ENCODE results near the gene PWWP2B. TPM values are rescaled to one million over a fixed set of nuclear protein-coding genes. Genes with fewer than 3 reads are reported as not detected.

The PWWP2B gene
- total and polyA plus RNA-seq, 2 donors (not counting 3 experiments of a cell fraction or from before 2014, with no cell fraction given): 4.6 to 11.8 TPM

DNA sequence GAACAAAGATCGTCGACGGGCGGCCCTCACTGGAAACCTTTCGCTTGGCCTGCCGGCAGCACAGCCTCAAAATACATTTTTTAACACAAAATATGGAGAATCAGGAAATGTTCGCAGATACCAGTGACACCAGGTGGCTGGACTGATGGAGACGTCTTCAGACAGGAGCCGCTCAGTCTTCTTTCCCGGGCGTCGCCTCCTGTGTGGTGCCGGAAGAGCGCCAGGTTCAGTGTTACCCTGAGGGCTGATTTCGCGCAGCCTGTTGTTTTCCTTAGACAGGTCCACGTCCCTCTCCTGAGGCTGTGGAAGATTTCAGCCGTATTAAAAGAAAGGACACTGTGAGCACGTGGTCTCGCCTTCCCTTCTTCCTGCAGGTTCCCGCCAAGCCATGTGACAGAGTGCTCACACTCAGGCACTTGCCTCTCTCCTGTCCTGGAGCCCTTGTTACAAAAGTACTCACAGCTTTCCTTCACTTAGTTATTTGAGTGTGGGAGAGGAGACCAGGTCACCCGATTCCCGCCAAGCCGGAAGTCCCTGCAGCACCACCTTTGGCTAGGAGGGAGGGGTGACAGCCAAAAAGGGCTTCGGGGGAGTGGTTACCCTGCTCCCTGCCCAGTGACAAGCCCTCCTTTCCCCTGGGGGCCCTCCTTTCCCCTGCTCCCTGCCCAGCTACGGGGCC, 21.7 kb upstream of the PWWP2B start:
- FAIRE-seq: no peak
- Histone ChIP-seq H4K20me1 (replicated peaks; ENCODE audit: control insufficient read depth, extremely low read depth, insufficient read depth, low read length) (no peaks in the 10 kb centered on the region), H3K79me2 (ENCODE audit: control insufficient read depth, insufficient read depth, low read length) (no peaks in the 10 kb centered on the region), H3K4me1 (ENCODE audit: control insufficient read depth, extremely low read depth, insufficient read depth, low read length) (no peaks in the 10 kb centered on the region), H3K4me3 (replicated peaks in 1 of 3; ENCODE audit: insufficient read depth in 1 of 3, low read depth in 1 of 3, low read length in 3 of 3) (no peak overlapping the region), H3K9me3 (replicated peaks; ENCODE audit: control insufficient read depth, insufficient read depth, low read length) (no peaks in the 10 kb centered on the region), H3K27ac (ENCODE audit: insufficient read depth, low read depth, low read length) (no peak overlapping the region), H3K4me2 (ENCODE audit: insufficient read depth, low read length) (no peak overlapping the region), H2AFZ (ENCODE audit: low read depth, low read length) (no peak overlapping the region), H3K9me1 (replicated peaks; ENCODE audit: control insufficient read depth, extremely low read depth, insufficient read depth, low read length) (no peaks in the 10 kb centered on the region), H3K9ac (replicated peaks; ENCODE audit: extremely low read depth, insufficient read depth, low read length) (no peak overlapping the region), H3K36me3 (ENCODE audit: control insufficient read depth in 2 of 2, extremely low read depth in 1 of 2, insufficient read depth in 2 of 2, low read length in 2 of 2) (no peaks in the 10 kb centered on the region), H3K27me3 (ENCODE audit: control insufficient read depth in 2 of 2, insufficient read depth in 2 of 2, low read length in 2 of 2) (no peaks in the 10 kb centered on the region)
- POLR2A ChIA-PET: no interaction called here
- CTCF ChIA-PET: no interaction called here
- DNase-seq (ENCODE audit: low read depth, low spot score): no peak
- TF ChIP-seq MYC (IDR thresholded peaks at IDR 0.05; ENCODE audit: low read depth, low read length): no peak
- TF ChIP-seq JUN (IDR thresholded peaks at IDR 0.05; ENCODE audit: borderline replicate concordance, insufficient read depth, insufficient read length, low read depth): no peak
- no peak for TF ChIP-seq EZH2 (IDR thresholded peaks at IDR 0.05; ENCODE audit: borderline replicate concordance, low read depth, low read length, severe bottlenecking)
- TF ChIP-seq POLR2AphosphoS5 (IDR thresholded peaks at IDR 0.05; ENCODE audit: insufficient read depth, low read depth, low read length): no peak
- TF ChIP-seq, protein P1, sequence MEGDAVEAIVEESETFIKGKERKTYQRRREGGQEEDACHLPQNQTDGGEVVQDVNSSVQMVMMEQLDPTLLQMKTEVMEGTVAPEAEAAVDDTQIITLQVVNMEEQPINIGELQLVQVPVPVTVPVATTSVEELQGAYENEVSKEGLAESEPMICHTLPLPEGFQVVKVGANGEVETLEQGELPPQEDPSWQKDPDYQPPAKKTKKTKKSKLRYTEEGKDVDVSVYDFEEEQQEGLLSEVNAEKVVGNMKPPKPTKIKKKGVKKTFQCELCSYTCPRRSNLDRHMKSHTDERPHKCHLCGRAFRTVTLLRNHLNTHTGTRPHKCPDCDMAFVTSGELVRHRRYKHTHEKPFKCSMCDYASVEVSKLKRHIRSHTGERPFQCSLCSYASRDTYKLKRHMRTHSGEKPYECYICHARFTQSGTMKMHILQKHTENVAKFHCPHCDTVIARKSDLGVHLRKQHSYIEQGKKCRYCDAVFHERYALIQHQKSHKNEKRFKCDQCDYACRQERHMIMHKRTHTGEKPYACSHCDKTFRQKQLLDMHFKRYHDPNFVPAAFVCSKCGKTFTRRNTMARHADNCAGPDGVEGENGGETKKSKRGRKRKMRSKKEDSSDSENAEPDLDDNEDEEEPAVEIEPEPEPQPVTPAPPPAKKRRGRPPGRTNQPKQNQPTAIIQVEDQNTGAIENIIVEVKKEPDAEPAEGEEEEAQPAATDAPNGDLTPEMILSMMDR (IDR thresholded peaks at IDR 0.05; ENCODE audit: extremely low read depth in 1 of 2, insufficient read depth in 1 of 2, low read depth in 1 of 2, low read length in 2 of 2): no peak
- TF ChIP-seq MAX (IDR thresholded peaks at IDR 0.05; ENCODE audit: insufficient read depth, insufficient read length): no peak
- dilution Hi-C loops (cut with MboI; ENCODE audit: extremely low pct_ligation_motif_present, low sequenced_read_pairs) (no loop called here), intact Hi-C loops (cut with micrococcal nuclease) (no loop called here)
- BruUV-seq (replicated peaks): no TSS peak
